Peyer's patch (tissue), 4 donors: ENCODE measurements around the gene MCOLN1. TPM values are rescaled to one million over a fixed set of nuclear protein-coding genes. Genes with fewer than 3 reads are reported as not detected.

Experiments used
- DNase-seq, 3 donors: peaks; one replicate each; pipeline ENCODE4 v3.0.0-alpha.2; 2017 to 2019
- H3K27ac ChIP-seq, 4 donors: fragments of 200-600 bp; sonication (generic); one replicate each; pipeline ENCODE4 v1.5.1; 2016 to 2019
- H3K27me3 ChIP-seq, 2 donors: fragments of 200-600 bp; sonication (generic); one replicate each; pipeline ENCODE4 v1.5.1; 2019
- H3K36me3 ChIP-seq, 3 donors: fragments of 200-600 bp; sonication (generic); one replicate each; pipeline ENCODE4 v1.5.1; 2016 to 2019
- H3K4me1 ChIP-seq, 4 donors: fragments of 200-600 bp; sonication (generic); one replicate each; pipeline ENCODE4 v1.5.1; 2016 to 2019
- H3K4me3 ChIP-seq, 4 donors: fragments of 200-600 bp; sonication (generic); 1 replicate in 3 of 4; 2 replicates in 1 of 4; pipeline ENCODE4 v1.5.1; 2016 to 2019; ENCODE audit warnings: mild to moderate bottlenecking in 1 of 4
- H3K9me3 ChIP-seq, 4 donors: fragments of 200-600 bp; sonication (generic); one replicate each; pipeline ENCODE4 v1.5.1; 2016 to 2019; ENCODE audit warnings: mild to moderate bottlenecking in 1 of 4
- CTCF ChIP-seq, 6 experiments: fragments of 450-650 bp in 4 of 6; fragments of 200-600 bp in 2 of 6; sonication (generic) in 1 of 6; IDR thresholded peaks; one replicate each; pipeline ENCODE4 v1.5.1; 2017 to 2019; ENCODE audit warnings: antibody characterized with exemption in 6 of 6, mild to moderate bottlenecking in 3 of 6, moderate library complexity in 1 of 6
- POLR2A ChIP-seq, 2 donors: fragments of 450-650 bp; IDR thresholded peaks; one replicate each; pipeline ENCODE4 v1.5.1; 2017; ENCODE audit warnings: antibody characterized with exemption in 2 of 2, mild to moderate bottlenecking in 2 of 2, moderate library complexity in 2 of 2
- total RNA-seq, 4 donors: library from RNA; depleted of rRNA; stranded (reverse); fragments of >200 nt; gene quantifications; one replicate each; pipeline ENCODE4 v1.1.0, GENCODE V29; 2016

Gene MCOLN1
- total RNA-seq, 4 donors from 2014 or later, result 18.0 to 37.1 (median 21.9) TPM

- no peak for DNase-seq
- H3K9me3 ChIP-seq, result no peaks in the 10 kb centered on the region
- H3K27ac ChIP-seq, result no peak overlapping the region
- no peaks in the 10 kb centered on the region for H3K27me3 ChIP-seq
- peaks cover 0 to 5% (median 0%) of the 10 kb centered on the region in 3 donors for H3K36me3 ChIP-seq
- TF ChIP-seq POLR2A (IDR thresholded peaks at IDR 0.05) (no peak), CTCF (IDR thresholded peaks at IDR 0.05) (no peak)
- no peak overlapping the region for H3K4me3 ChIP-seq
- peaks cover 0 to 11% (median 2%) of the 10 kb centered on the region in 4 donors for H3K4me1 ChIP-seq
Observed at GRCh38 chr19:7478173-7478842, 44.1 kb upstream of the MCOLN1 start.

GRCh38 chr19:7478843-7479227, 43.6 kb upstream of the MCOLN1 start:
- H3K36me3 ChIP-seq, result peaks cover 0 to 4% (median 0%) of the 10 kb centered on the region in 3 donors
- H3K4me3 ChIP-seq, result no peak overlapping the region
- no peak overlapping the region for H3K27ac ChIP-seq
- no peaks in the 10 kb centered on the region for H3K9me3 ChIP-seq
- peaks cover 0 to 14% (median 2%) of the 10 kb centered on the region in 4 donors for H3K4me1 ChIP-seq
- TF ChIP-seq CTCF (IDR thresholded peaks at IDR 0.05), result no peak
- no peak for TF ChIP-seq POLR2A (IDR thresholded peaks at IDR 0.05)
- no peak for DNase-seq
- no peaks in the 10 kb centered on the region for H3K27me3 ChIP-seq

- no peak for DNase-seq
- Histone ChIP-seq H3K4me1 (peaks cover 0 to 14% (median 2%) of the 10 kb centered on the region in 4 donors), H3K27ac (peak overlapping the region in 2 of 4 donors; percentile 30 to 44), H3K4me3 (no peak overlapping the region), H3K36me3 (no peaks in the 10 kb centered on the region), H3K9me3 (no peaks in the 10 kb centered on the region), H3K27me3 (no peaks in the 10 kb centered on the region)
- TF ChIP-seq CTCF (IDR thresholded peaks at IDR 0.05) (no peak), POLR2A (IDR thresholded peaks at IDR 0.05) (no peak)
Observed at GRCh38 chr19:7480222-7480969, 42.0 kb upstream of the MCOLN1 start.

GRCh38 chr19:7480970-7481255, 41.5 kb upstream of the MCOLN1 start:
- TF ChIP-seq POLR2A (IDR thresholded peaks at IDR 0.05) (no peak), CTCF (IDR thresholded peaks at IDR 0.05) (no peak)
- Histone ChIP-seq H3K9me3 (no peaks in the 10 kb centered on the region), H3K36me3 (no peaks in the 10 kb centered on the region), H3K4me1 (peaks cover 0 to 14% (median 2%) of the 10 kb centered on the region in 4 donors), H3K4me3 (no peak overlapping the region), H3K27ac (peak overlapping the region in 1 of 4 donors; percentile 44), H3K27me3 (no peaks in the 10 kb centered on the region)
- DNase-seq, result no peak

GRCh38 chr19:7482584-7483439, 39.6 kb upstream of the MCOLN1 start:
- Histone ChIP-seq H3K4me3 (no peak overlapping the region), H3K27me3 (no peaks in the 10 kb centered on the region), H3K4me1 (peaks cover 0 to 14% (median 2%) of the 10 kb centered on the region in 4 donors), H3K27ac (peak overlapping the region in 3 of 4 donors; percentile 64 to 84 (median 78)), H3K9me3 (no peaks in the 10 kb centered on the region), H3K36me3 (no peaks in the 10 kb centered on the region)
- peak in 1 of 2 donors; percentile 22 for TF ChIP-seq POLR2A (IDR thresholded peaks at IDR 0.05)
- no peak for TF ChIP-seq CTCF (IDR thresholded peaks at IDR 0.05)
- peak in 2 of 3 donors; percentile 68 to 80 for DNase-seq
